ENCODE data around the gene APPL2.
A peak's percentile ranks its signal among the peaks of the same experiment; 100 is the strongest.

APPL2 gene

DNA sequence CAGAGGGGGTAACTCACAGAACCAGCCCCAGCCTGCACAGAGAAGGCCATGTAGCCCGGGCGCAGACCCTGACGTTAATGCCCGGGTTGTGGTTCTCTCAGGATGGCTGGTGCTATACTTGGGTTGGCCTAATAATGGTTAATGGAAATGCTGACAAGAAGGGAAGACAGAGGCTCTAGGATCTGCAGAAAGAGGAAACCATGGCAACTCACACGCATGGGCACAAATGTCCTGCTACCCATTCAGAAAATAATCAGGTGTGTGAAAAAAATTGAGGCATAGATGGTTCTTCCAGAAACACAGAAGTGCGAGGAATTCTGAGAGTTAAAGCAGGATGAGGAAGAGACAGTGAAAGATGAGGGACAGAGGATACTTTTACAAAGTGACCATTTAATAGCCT, 33.8 kb downstream of the APPL2 start:
- no peak for TF ChIP-seq GATA3 (IDR thresholded peaks at IDR 0.05; ENCODE audit: low read depth, low read length)

DNA sequence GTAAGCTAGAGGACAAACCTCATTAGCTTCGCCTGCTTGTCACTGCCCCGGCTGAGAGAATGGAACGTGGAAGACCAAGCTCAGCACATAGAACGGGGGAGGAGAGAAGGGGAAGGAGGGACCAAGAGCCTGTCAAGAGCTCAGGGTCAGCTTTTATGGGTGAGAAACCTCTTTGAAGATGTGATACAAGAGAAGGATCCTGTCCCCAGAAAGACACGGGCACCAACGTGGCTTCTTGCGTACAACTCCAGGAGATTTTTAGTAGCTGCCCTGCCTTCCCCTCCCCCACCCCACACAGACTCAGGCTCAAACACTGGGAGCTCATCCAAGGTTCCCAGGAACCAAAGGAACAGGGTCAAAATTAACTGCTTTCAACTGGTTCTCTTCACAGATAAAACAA, 34.7 kb downstream of the APPL2 start:
- TF ChIP-seq GATA3 (IDR thresholded peaks at IDR 0.05; ENCODE audit: low read depth, low read length), result no peak
- no peak for TF ChIP-seq GATA2 (IDR thresholded peaks at IDR 0.05; ENCODE audit: low read depth, low read length)

GRCh38 chr12:105200385-105200784, 35.6 kb downstream of the APPL2 start:
- TF ChIP-seq GATA2 (IDR thresholded peaks at IDR 0.05; ENCODE audit: low read depth, low read length) (no peak), GATA3 (IDR thresholded peaks at IDR 0.05; ENCODE audit: low read depth, low read length) (no peak)

DNA sequence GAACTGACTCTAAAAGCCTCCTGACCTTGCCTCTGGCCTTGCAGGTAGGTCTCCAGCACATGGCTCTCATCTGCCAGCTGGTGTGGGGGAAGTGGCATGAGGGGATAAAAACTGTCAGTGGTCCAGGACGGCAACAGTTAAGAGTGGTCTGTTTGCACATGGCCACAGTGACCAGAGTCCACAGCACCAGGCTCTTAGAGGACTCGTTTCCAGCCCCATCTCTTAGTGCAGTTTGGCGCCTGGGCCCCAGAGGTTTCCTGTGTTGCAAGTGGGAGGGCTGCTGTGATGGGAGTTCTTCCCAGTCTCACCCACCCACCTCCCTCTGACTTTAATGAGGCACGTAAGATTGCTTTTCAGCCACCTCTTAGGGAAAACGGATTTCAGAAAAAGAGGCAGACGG, 37.0 kb downstream of the APPL2 start:
- TF ChIP-seq GATA3 (IDR thresholded peaks at IDR 0.05; ENCODE audit: low read depth, low read length) (no peak), GATA2 (IDR thresholded peaks at IDR 0.05; ENCODE audit: low read depth, low read length) (no peak)

GRCh38 chr12:105196090-105196489, 39.9 kb downstream of the APPL2 start:
- TF ChIP-seq GATA3 (IDR thresholded peaks at IDR 0.05; ENCODE audit: low read depth, low read length) (no peak), GATA2 (IDR thresholded peaks at IDR 0.05; ENCODE audit: low read depth, low read length) (no peak)

- TF ChIP-seq GATA2 (IDR thresholded peaks at IDR 0.05; ENCODE audit: low read depth, low read length), result no peak
- no peak for TF ChIP-seq GATA3 (IDR thresholded peaks at IDR 0.05; ENCODE audit: low read depth, low read length)
These were observed 41.0 kb downstream of the APPL2 start for GRCh38 chr12:105194947-105195346.

DNA sequence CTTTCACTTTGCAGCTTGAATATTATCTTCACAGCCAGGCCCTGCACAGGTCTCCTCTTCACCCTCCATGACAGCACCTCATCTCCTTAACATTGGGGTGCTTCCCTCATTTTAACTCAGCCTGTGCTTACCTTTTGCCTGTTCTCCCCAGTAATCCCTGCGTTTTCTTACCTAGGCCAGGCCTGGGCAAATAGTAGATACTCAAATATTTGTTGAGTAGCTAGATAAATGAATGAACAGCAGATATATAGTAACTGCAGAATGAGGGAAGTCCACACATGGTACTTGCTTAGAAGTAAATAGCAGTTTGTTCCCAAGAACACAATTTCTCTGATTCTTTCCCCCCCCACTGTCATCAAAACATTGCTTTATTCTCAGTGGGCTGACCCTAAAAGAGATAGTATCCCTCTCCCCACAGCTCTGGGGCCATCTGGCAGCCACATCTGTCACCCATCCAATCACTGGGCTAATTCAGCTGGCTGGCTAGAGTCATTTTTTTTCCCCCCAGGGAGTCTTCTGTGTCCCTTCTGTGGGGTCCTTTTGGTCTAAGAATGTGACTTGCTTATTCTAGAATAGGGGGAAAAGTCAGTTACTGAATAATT, 43.2 kb downstream of the APPL2 start:
- no peak for TF ChIP-seq GATA3 (IDR thresholded peaks at IDR 0.05; ENCODE audit: low read depth, low read length)
- TF ChIP-seq GATA2 (IDR thresholded peaks at IDR 0.05; ENCODE audit: low read depth, low read length), result peak; percentile 46

DNA sequence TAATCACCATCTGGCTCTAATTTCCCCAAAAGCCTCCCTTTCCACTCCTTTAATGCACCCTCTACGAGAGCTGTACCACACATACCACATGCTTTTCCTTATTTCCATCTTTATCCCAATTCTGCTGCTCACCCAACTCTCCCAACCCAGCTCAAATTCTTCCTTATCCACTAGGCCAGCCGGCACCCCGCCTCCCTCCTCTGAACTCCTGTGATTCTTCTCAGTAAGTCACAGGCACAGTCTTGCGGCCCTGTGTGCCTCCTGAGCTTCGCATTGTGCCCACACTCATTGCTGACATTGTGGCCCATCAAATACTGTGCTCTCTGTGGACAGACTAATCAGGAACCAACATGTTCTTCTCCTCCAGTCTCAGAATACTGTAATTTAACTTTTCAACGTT, 45.4 kb downstream of the APPL2 start:
- TF ChIP-seq GATA3 (IDR thresholded peaks at IDR 0.05; ENCODE audit: low read depth, low read length) (no peak), GATA2 (IDR thresholded peaks at IDR 0.05; ENCODE audit: low read depth, low read length) (no peak)

GRCh38 chr12:105189293-105189692, 46.7 kb downstream of the APPL2 start:
- TF ChIP-seq GATA2 (IDR thresholded peaks at IDR 0.05; ENCODE audit: low read depth, low read length) (no peak), GATA3 (IDR thresholded peaks at IDR 0.05; ENCODE audit: low read depth, low read length) (no peak)

DNA sequence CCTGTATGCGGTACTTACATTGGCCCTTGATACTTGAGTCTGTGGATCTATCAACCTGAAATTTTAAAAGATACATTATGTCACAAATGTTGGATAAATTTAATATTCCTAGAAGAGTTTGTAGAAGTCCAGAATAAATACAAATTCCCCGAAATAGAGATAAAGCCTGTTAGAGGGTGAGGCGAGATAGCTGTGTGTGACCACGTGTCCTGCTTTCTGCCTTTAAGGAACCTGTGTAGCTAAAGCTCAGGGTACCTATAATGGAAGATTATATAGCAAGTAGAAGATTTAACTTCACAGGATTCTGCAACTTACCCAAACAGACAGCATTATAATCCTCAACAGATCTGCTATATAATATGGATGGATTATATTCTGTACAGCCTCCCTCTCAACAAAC, 58.8 kb downstream of the APPL2 start:
- TF ChIP-seq GATA3 (IDR thresholded peaks at IDR 0.05; ENCODE audit: low read depth, low read length) (no peak), GATA2 (IDR thresholded peaks at IDR 0.05; ENCODE audit: low read depth, low read length) (no peak)

DNA sequence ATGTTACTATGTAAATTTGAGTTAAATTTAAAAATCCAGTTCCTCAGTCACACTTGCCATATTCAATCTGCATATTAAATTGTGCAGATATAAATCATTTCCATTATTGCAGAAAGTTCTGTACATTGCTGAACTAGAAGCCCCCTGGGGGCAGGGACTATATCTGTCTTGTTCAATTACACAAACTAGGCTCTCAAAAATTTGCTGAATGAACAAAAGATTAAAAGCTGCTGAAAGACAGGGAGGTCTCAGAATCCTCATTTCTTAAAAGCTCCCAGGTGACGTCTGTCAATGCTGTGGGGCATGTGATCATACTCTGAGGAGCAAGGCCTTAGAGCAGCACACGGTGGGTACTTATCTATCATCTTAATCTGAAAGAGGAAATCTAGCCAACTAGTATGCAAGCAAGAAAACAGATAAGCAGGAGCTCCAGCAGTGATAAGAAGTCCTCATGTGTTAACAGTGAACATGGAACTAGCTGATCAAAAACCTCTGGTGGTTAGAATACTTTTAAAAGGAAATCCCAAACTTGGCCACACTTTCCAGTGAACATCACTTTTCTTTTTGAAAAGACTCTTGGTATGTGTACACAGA, 60.5 kb downstream of the APPL2 start:
- TF ChIP-seq GATA3 (IDR thresholded peaks at IDR 0.05; ENCODE audit: low read depth, low read length) (no peak), GATA2 (IDR thresholded peaks at IDR 0.05; ENCODE audit: low read depth, low read length) (no peak)

DNA sequence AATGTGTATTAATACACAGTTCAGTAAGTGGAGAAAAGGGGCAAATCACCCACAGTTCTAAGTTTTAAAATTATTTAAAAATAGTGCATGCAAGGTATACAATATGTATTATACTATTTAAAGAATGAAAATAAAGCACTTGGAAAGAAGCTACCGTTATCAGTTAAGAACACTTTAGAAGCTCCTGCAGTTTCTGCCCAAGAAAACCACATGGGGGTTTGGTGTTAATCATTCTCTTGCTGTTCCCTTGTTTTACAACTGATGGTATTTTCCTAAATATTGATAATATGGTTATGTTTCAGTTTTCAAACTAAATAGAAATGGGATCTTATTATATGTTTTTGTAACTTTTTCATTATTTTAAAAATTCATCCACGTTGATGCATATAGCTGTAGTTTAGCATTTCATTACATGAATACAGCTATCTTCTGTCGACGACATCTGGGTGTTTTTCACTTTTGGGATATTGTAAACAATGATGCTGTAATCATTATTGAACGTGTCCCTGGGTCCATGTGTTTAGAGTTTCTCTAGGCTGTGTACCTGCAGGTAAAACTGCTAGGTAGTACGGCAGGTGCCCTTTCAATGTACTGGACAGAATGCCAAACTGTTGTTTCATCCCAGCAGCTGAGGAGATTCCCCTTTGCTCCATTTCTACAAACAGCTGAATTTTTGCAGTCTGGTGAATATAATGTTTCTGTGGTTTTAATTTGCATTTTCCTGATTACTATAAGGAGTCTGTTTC, 64.1 kb downstream of the APPL2 start:
- TF ChIP-seq GATA2 (IDR thresholded peaks at IDR 0.05; ENCODE audit: low read depth, low read length), result no peak
- no peak for TF ChIP-seq GATA3 (IDR thresholded peaks at IDR 0.05; ENCODE audit: low read depth, low read length)

DNA sequence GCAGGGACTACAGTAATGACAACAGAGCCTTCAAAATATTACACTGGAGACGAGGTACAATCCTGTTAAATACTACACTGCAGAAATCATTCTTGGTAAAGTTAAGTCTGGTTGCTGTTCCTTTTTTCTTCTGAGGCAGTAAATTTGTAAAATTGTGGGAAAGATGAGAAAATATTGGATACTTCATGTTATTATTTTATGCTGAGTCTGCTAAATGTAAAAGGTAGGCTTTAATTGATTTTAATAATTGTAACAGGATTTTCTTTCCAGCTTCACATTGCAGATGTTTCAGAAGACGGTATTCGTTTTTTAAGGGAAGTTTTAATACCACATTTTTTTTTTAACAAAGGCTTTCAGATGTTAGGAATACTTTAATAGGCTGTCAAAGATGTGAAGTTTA, 65.8 kb downstream of the APPL2 start:
- no peak for TF ChIP-seq GATA3 (IDR thresholded peaks at IDR 0.05; ENCODE audit: low read depth, low read length)
- TF ChIP-seq GATA2 (IDR thresholded peaks at IDR 0.05; ENCODE audit: low read depth, low read length), result no peak

GRCh38 chr12:105168006-105168405, 68.0 kb downstream of the APPL2 start:
- TF ChIP-seq GATA2 (IDR thresholded peaks at IDR 0.05; ENCODE audit: low read depth, low read length) (no peak), GATA3 (IDR thresholded peaks at IDR 0.05; ENCODE audit: low read depth, low read length) (no peak)

GRCh38 chr12:105167346-105167745, 68.6 kb downstream of the APPL2 start:
- TF ChIP-seq GATA3 (IDR thresholded peaks at IDR 0.05; ENCODE audit: low read depth, low read length), result no peak
- no peak for TF ChIP-seq GATA2 (IDR thresholded peaks at IDR 0.05; ENCODE audit: low read depth, low read length)
